GM18861 (cell line): ENCODE data around the gene ACSL3.
A peak's percentile ranks its signal among the peaks of the same experiment; 100 is the strongest.

Source experiments
- ATAC-seq: cut with Tn5 transposase; IDR thresholded peaks from one replicate; pipeline ENCODE4 v1.9.1; 2021; ENCODE audit not compliant: unreplicated experiment

ACSL3 gene

DNA sequence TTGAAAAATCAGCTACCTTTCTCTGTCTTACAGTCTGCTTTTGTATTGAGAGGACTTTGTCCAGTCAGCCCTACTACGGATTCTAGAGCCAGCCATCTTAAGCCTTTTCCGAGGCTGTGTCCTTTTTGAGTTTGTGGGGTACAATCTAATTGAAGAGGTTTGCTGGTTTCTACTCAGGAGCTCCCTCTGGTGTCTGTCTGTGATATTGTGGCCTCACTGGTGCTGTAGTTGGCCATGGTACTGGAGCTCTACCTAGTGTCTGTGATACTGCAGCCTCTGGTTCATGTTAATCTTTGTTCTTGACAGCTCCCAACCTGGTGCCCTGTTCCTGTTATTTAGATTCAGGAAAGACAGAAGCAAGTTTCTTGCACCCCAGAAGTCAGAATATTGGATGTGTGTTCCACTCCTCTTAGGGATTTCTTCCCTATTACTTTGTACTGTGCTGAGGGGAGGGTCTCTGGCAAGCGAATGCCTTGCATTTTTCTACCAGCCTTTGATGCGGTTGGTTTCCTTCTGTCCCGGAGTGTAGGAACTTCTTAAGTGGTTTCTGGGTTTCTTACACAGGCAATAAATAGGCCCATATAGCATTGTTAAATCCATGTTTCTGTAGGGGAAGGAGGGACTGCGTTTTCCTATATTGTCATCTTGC is 78.5 kb downstream of the ACSL3 start:
- ATAC-seq, result peak; percentile 92

DNA sequence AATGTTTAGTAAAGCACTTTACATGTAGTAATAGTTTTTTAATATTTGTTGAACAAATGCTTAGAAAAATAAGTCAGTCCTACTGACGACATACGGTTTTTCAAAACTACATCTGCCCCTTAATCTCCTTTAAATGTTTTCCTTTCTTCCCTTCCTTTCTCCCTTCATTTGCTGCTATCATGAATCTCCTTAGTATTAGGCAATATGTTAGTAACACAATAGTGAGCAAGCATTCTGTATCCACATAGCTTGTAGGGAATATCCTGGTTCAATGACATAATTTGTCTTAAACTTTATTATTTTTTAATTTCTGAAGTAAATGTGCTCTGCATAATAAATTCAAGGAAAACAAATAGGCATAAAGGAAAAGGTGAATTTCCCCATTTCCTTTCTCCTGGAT is 79.1 kb downstream of the ACSL3 start:
- ATAC-seq, result no peak

DNA sequence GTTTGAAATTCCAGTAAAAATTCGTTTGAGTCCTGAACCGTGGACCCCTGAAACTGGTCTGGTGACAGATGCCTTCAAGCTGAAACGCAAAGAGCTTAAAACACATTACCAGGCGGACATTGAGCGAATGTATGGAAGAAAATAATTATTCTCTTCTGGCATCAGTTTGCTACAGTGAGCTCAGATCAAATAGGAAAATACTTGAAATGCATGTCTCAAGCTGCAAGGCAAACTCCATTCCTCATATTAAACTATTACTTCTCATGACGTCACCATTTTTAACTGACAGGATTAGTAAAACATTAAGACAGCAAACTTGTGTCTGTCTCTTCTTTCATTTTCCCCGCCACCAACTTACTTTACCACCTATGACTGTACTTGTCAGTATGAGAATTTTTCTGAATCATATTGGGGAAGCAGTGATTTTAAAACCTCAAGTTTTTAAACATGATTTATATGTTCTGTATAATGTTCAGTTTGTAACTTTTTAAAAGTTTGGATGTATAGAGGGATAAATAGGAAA is 80.7 kb downstream of the ACSL3 start:
- ATAC-seq, result no peak

DNA sequence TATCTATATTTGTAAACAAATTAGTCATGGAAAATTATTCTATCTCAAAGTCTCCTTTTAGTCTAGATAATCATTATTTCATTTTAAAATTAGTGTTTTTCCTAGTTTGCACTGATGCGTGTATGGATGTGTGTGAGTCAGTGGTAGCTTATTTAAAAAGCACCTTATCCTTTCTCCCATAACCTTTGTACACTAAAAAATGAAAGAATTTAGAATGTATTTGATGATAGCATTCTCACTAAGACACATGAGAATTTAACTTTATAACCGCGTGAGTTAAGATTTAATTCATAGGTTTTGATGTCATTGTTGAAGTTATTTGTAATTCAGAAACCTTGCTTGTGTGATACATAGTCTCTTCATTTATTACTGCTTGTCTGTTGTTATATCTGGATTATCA is 81.7 kb downstream of the ACSL3 start:
- ATAC-seq, result no peak

DNA sequence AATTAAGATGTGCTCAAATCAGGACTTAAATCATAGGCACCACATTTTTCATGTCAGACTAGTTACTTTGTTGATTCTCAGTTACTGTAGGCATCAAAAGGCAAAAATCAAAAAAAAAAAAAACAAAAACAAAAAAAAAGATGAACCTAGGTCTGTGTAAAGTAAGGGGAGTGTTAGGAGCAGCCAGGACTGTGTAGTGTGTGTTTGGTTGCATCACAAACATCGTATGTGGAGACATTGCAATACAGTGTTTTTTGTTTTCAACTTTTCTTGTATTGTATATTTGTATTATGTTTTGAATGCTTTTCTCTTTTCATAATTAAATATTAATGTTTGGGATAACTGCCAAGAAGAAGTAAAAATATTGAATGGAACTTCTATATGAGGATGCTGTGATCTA is 82.1 kb downstream of the ACSL3 start:
- no peak for ATAC-seq

DNA sequence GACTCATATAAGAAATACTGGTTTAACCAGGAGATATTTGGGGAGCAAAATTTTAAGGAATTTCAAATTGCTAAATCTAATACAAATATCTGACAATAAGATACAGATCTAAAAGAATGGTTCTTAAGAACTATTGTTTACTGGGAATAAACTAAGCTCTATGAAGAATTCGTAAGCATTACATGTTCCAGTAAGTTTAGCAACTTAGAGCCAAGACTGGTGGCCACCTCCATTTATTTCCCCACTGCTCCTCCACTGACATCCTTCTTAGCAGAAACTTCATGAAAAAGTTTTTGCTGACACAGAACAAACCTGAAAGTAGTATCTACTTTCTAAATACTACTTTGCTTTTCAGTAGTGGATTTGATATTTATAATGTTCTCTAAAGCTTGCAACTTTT is 83.0 kb downstream of the ACSL3 start:
- no peak for ATAC-seq

DNA sequence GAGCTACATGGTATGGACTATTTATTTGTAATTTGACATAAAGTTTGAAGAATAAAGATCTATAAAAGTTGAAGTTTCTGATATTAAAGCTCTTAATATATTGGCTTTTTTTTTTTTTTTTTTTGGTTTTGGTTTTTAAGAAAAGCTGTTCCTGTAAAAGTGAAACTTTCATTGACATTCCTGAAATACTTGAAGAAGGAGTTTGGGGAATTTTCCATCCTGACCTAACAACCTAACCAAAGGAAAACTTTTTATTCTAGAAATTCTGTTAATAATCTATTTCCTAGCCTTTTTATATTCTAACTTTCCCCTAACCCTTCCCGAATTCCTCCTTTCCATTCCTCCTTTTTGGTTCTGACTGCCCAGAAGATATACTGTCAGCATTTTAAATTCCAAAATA is 83.7 kb downstream of the ACSL3 start:
- no peak for ATAC-seq

DNA sequence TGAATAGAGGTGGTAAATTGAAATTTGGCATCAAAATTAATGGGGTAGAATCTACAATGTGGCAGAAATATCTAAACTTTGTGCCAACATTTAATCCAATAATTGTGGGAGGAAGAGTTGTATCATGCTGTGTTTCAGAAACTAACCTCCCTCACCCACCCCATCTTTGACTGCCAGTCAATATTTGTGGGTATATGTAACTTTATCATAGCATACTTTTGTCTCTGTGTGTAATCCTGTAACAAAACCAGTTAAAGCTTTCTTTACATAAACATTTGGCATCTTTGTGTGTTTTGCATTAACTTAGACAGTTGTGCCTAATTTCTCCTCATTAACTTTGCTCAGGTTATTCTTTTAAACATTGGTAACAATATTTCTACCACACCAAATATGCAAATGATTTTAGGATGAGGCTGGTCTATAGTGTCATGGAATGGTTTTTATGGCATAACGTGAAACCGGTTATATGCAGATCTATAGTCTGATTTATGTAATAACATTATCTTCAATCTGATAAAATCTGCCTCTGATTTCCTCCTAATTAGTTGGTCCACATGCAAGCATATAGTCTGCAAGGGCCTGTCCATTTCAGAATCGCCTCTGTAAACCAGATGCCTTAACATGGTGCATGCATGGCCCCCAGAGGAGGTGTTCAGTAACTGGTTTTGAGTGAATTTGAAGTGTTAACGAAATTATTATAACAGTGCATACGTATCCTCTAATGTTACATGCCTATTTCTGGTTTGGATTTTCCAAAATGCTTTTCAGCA is 84.3 kb downstream of the ACSL3 start:
- ATAC-seq, result no peak

DNA sequence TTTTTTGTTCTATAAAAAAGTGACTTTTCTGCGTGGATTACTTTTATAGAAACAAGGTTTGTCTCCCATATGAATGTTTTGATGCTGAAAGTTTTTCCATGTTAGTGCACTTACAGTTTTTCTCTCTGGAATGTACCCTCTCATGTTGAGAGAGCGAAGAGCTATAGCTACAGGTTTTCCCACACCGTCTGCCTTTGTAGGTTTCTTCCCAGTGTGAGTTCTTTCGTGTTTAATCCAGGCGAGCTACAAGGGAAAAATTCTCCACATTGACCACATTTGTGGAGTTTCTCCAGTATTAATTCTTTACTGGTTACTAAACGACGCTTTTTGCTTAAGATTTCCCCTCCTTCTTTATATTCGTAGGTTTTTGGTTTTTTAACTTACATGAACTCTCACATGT is 85.1 kb downstream of the ACSL3 start:
- ATAC-seq, result no peak

DNA sequence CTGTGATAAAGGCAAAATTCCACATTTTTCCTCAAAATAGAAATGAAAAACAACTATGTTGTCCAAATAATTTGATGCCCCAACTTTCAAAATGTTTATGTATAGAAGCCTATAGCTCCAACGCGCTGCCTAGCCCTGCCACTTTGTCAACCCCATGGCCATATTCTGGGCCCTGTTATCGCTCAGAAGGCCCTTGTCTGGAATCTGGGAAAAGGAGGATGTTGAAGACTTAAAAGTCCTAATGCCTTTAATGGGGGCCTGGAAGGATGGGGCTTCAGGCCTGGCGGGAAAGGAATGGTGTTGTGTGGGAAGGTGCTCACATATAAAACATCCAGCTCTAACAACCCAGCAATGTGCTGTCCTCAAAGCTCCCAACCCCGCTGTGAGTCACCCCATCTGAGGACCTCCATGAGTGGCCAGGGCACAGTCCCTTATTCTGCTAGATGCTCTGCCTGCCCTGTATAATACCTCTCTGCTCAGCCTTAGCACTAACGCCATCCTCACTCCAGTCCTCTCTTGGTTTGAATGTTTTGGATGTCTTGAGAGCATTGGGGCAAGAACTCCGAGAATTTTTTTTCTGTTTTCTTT is 86.0 kb downstream of the ACSL3 start:
- ATAC-seq, result no peak

DNA sequence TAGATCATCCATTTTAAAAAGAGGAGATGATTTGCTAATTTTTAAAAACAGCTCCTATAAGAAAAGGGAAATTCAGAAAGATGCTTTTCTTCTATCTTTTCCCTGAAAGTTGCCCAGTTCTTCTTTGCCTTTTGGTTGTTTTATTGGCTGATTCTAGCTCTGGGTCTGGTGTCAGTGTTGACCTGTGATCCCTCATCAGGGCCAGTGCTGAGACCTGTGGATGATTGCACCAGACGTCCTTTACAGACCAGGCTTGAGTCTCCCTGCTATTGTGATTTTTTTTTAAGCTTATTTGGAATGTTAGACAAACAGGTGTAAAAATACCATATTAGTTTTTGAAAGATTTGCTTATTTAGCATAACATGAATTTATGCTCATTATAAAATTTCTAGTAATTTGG is 88.2 kb downstream of the ACSL3 start:
- no peak for ATAC-seq

DNA sequence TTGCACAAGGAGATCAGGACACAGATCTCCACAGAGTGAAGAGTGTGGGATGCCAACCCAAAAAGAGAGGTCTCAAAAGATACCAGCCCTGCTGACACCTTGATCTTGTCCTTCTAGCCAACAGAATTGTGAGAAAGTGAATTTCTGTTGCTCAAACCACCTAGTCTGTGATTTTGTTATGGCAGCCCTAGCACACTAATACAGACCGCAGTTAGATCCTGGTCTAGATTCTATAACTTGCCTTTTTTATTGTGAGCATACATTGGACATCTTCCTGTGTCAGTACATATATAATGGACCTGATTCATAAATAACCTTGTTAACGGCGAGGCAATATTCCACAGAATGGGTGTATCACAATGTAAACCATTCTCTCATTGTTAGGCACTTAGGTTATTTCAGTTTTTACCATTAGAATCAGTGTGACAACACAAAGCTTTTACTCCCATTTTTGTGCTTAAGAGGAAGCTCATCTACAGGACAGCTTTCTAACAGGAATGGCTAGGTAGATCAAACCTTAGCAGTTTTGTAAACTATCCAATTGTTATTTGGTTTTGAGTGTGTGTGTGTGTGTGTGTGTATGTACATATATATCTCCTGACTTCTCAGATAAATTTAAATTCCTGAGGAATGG is 89.0 kb downstream of the ACSL3 start:
- no peak for ATAC-seq

DNA sequence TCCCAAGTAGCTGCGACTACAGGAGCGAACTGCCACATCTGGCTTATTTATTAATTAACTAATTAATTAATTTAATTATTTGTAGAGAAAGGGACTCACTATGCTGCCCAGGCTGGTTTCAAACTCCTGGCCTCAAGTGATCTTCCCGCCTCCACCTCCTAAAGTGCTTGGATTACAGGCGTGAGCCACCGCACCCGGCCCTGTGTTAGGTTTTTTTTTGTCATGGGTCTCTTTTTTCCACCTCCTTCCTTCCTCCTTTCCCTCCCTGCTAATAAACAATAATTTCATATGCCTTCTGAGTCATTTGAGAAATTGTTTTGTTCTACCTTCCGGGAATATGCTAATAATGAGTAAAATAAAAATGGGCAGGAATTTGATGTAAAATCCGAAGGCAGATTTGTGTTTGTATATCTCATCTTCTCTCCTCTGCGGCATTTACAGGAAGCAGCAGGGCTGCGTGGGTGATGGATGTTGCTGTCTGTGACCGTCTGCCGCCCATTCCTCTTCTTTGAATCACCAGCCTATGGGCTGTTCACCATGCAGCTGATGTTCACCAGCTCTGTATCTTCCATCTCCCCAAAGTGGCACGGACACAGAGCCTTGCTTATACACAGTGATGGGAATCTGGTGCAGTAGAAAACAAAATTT is 89.9 kb downstream of the ACSL3 start:
- no peak for ATAC-seq

DNA sequence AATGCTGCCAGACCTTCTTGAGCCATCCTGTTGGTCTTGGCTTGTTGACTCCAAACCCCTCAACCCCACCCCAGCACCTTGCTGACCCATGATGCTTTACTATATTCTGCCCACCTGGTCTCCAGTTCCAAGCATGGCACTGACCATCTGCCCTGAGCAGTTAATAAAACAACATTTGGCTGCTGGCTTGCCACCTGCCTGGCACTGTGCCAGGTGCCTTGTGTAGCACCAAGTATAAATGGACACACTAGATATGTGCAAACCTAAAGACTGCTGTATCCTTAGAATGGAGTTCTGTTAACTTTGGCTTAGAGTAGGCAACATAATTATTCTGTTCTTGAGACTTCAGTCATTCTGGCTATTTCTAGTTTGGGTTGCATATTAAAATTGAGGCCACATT is 91.4 kb downstream of the ACSL3 start:
- ATAC-seq, result no peak

DNA sequence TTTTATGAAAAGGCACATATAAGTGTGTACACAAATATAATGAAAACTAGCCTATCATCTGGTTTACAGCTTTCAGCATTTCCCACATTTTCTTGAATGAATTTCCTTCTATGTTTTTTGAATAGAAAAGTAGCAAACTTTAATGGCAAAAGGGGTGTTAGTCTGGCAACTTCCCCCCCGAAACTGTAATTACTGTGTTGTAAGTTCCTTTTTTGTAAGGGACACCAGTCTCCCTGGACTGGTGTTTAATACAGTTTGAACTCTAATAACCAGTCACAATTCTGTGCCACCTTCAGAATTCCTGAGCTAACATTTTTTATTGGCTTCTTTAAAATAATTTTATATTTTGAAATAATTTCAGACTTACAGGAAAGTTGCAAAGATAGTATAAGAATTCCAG is 94.2 kb downstream of the ACSL3 start:
- ATAC-seq, result no peak

DNA sequence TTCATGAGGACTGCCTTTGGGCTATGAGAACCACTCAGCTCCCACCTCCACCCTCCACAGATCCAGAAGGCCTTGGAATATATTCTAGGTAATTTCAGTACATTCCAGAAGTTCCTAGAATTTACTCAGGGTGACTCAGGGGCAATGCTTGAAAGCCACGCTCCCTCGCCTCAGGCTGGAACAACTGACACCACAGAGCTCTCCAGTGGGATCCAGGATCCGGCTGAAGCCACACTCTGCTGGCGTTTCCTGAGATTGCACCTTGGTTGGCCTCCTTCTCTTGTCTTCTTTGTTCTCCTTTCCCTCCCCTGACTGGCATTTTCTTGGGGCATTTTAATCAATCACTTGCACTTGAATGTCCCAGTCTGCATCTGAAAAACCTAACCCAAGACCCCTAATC is 98.5 kb downstream of the ACSL3 start:
- ATAC-seq, result no peak

DNA sequence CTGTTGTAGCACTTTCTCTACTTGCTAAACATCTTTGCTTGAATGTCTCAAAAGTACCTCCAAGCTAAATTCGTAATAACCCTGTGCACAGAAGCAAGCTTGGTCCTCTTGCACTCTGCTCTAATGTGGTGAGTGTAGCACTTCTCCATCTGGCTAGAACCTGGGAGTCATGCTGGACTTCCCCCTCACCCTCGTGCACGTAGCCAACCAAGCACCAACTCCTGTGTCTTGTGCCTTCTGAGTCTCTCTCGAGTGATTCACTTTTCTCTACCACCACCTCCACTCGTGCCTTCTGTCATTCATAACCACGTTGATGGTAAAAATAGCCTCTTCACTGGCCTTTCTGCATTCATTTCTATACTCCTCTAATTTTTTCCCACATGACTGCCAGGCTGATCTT is 99.3 kb downstream of the ACSL3 start:
- peak; percentile 78 for ATAC-seq

DNA sequence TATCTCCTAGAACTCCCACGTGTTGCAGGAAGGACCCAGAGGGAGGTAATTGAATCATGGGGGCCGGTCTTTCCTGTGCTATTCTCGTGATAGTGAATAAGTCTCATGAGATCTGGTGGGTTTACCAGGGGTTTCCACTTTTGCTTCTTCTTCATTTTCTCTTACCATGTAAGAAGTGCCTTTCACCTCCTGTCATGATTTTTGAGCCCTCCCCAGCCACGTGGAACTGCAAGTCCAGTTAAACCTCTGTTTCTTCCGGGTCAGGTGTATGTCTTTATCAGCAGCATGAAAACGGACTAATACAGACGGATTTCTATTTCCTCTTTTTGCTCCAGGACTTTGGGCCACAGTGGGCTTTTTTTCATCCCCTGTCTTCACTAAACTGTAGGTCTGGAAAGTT is 102.8 kb downstream of the ACSL3 start:
- no peak for ATAC-seq

DNA sequence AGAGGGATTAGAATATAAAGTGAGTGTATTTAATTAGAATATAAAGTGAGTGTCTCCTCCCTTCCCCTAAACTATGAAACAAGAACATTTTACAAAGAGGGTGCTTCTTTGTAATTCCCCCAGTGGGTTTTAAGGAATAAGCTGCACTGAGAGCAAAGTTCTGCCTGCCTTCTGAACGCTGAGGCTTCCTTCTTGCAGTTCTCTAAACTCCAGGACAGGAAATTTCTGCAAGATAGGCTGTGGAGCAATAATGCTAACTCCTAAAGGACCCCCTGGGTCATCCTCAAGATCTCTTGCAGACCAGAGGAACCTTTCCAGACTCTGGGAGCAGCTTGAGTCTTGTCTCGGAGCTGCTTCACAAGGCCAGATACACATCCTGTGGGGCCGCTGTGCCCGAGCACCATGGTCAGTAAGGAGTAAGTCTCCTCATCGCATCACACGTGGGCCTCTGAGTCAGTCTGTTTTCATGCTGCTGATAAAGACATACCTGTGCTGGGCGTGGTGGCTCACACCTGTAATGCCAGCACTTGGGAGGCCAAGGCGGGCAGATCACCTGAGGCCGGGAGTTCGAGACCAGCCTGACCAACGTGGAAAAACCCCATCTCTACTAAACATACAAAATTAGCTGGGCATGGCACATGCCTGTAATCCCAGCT is 103.7 kb downstream of the ACSL3 start:
- no peak for ATAC-seq

DNA sequence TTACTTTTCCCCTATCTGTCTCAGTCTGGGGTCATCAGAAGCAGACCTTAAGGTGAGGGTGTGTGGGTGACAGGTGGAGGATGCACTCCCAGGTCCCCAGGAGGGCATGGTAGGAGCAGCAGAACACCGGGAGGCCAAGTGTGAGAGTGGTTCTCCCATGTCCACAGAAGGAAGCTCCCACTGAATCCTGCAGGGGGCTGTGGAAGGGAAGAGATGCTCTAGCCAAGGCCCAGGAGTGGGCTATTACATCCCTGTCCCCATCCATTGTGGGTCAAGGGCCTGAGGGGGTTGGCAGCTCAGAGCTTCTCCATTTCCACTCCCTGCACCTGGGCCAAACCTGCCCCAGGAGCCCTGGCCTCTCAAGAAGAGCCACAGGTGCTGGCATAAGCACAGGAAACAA is 104.7 kb downstream of the ACSL3 start:
- no peak for ATAC-seq
